GM12872 (cell line): ENCODE results near the gene BSG.

Experiments
- TF ChIP-seq, protein P1 (sequence below): IDR thresholded peaks from 3 replicates; pipeline ENCODE4 v1.5.1; 2011; ENCODE audit warnings: low read depth, mild to moderate bottlenecking, low read length, moderate library complexity; ENCODE audit not compliant: insufficient read depth

The BSG gene

GRCh38 chr19:616062-616700 is 43.8 kb downstream of the BSG start:
- TF ChIP-seq, protein P1, sequence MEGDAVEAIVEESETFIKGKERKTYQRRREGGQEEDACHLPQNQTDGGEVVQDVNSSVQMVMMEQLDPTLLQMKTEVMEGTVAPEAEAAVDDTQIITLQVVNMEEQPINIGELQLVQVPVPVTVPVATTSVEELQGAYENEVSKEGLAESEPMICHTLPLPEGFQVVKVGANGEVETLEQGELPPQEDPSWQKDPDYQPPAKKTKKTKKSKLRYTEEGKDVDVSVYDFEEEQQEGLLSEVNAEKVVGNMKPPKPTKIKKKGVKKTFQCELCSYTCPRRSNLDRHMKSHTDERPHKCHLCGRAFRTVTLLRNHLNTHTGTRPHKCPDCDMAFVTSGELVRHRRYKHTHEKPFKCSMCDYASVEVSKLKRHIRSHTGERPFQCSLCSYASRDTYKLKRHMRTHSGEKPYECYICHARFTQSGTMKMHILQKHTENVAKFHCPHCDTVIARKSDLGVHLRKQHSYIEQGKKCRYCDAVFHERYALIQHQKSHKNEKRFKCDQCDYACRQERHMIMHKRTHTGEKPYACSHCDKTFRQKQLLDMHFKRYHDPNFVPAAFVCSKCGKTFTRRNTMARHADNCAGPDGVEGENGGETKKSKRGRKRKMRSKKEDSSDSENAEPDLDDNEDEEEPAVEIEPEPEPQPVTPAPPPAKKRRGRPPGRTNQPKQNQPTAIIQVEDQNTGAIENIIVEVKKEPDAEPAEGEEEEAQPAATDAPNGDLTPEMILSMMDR = no peak

GRCh38 chr19:616747-617526 is 44.5 kb downstream of the BSG start:
- TF ChIP-seq, protein P1 = no peak

DNA sequence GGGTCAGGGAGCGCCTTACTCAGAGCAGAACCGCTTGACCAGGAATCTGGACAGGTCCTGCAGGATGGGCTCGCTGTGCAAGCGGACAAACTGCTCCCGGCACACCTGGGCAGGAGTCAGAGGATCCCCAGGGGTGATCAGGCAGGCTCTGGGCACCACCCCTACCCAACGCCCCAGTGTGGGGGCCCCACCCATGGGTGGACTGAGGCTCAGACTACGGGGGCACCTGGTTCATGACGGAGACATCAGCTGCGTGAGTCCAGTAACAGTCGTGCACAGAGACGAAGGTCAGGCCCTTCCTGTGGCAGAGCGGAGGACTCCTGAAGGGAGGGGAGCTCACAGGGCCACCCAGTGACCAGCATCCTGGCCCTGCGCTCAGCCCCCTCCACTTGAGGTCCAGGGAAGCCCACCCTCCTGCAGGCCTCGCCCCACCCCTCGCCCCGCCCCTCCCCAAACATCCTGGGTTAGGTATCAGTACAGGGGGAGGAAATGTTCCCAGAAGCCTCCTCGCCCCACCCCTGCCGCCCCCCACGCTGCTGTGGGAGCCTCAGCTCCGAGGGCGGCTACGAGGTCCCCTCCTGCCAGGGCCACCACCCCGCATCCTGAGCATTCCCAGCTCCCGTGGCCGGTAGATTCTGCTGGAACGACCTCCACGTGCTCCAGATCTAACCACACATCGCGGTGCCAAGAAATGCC is 45.3 kb downstream of the BSG start:
- TF ChIP-seq, protein P1 = no peak

DNA sequence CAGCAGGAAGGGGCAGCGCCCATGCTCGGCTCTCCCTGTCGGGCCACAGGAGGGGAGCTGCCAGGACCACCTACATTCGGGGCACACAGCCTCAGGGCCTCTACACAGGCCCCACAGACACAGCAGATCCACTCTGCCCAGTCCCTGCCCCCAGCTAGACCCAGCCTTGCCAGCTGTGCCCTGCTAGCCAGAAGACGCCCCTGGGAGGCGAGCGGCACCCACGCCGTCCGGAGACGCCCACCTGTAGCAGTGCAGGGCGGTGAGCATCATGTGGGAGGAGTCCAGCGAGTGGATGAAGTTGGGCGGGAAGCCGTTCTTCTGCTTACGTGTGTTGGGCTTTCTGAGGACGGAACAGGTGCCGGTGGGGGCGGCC is 45.8 kb downstream of the BSG start:
- TF ChIP-seq, protein P1 = no peak

DNA sequence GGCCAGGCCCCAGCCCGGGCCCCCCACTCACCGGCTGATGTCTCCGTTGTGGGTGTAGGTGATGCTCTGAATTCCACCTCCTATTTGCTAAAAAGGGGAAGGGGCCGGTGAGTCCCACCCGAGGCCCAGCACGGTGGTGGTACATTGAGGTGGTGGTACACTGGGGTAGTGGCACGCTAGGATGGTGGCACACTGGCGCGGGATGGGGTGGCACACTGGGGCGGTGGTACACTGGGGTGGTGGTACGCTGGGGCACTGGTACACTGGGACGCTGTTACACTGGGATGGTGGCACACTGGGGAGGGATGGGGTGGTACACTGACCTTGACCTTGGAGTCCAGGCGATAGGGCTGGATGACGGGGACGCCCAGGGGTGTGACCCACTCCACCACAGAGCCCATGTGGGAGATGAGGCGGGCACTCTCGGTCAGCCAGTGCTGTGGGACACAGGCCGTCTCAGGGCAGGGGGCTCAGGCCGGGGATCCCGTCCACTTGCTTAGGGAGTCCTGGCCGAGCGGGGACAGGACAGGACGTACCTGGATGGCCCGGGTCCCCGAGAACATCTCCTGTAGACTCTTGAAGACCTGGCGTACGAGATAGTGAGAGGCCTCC is 46.4 kb downstream of the BSG start:
- TF ChIP-seq, protein P1 = no peak

- TF ChIP-seq, protein P1 = no peak
Observed at GRCh38 chr19:619286-620002, 47.0 kb downstream of the BSG start.
